CD4-positive, alpha-beta memory T cell (primary cell): ENCODE measurements around the gene C17orf50. TPM values are rescaled to one million over a fixed set of nuclear protein-coding genes. Genes with fewer than 3 reads are reported as not detected.

Source experiments
- CTCF ChIA-PET: fragments of 350-600 bp; sonication (Branson Sonifier 250); formaldehyde crosslinking; loops from one replicate; lab custom pipeline; 2021; ENCODE audit warnings: inconsistent platforms; ENCODE audit not compliant: partially characterized antibody; lab: Charles Lee
- POLR2A ChIA-PET: fragments of 350-600 bp; sonication (Branson Sonifier 250); formaldehyde crosslinking; loops from one replicate; lab custom pipeline; 2021; ENCODE audit not compliant: partially characterized antibody; lab: Charles Lee
- DNase-seq, 5 donors: peaks; one replicate each; pipeline versions ENCODE4 v3.0.0 to v3.0.0-alpha.2; 2020 to 2022; ENCODE audit warnings: mixed read lengths in 1 of 5
- H3K27ac ChIP-seq: one replicate; pipeline ENCODE4 v1.7.0; 2013; ENCODE audit warnings: low read depth, low read length
- H3K27me3 ChIP-seq: 2 replicates; pipeline ENCODE4 v1.7.0; 2013; ENCODE audit warnings: mild to moderate bottlenecking, low read length, moderate library complexity; ENCODE audit not compliant: insufficient read depth
- H3K36me3 ChIP-seq: 2 replicates; pipeline ENCODE4 v1.7.0; 2013; ENCODE audit warnings: mild to moderate bottlenecking, low read length, moderate library complexity; ENCODE audit not compliant: insufficient read depth
- H3K4me1 ChIP-seq: 2 replicates; pipeline ENCODE4 v1.7.0; 2013; ENCODE audit warnings: mild to moderate bottlenecking, low read length, moderate library complexity; ENCODE audit not compliant: insufficient read depth
- H3K4me3 ChIP-seq, 2 donors: one replicate each; pipeline ENCODE4 v1.7.0; 2013; ENCODE audit warnings: low read length in 2 of 2, mild to moderate bottlenecking in 1 of 2
- H3K9me3 ChIP-seq, 2 donors: one replicate each; pipeline ENCODE4 v1.7.0; 2013; ENCODE audit warnings: low read length in 2 of 2, control low read depth in 1 of 2; ENCODE audit not compliant: control insufficient read depth in 1 of 2
- H3K27ac Mint-ChIP-seq, 7 donors: one replicate each; pipeline ENCODE4 v1.8.0; 2020 to 2021; ENCODE audit warnings: mixed read lengths in 7 of 7, mild to moderate bottlenecking in 6 of 7, inconsistent platforms in 3 of 7, moderate library complexity in 3 of 7
- H3K27me3 Mint-ChIP-seq, 2 donors: one replicate each; pipeline ENCODE4 v1.8.0; 2020 to 2021; ENCODE audit warnings: mixed read lengths in 2 of 2
- H3K36me3 Mint-ChIP-seq, 2 donors: one replicate each; pipeline ENCODE4 v1.8.0; 2020 to 2021; ENCODE audit warnings: mixed read lengths in 2 of 2, inconsistent platforms in 1 of 2, mild to moderate bottlenecking in 1 of 2
- H3K4me1 Mint-ChIP-seq, 4 donors: one replicate each; pipeline ENCODE4 v1.8.0; 2020 to 2021; ENCODE audit warnings: mixed read lengths in 4 of 4, mild to moderate bottlenecking in 1 of 4
- H3K4me3 Mint-ChIP-seq, 8 donors: one replicate each; pipeline ENCODE4 v1.8.0; 2020 to 2021; ENCODE audit warnings: mixed read lengths in 8 of 8, mild to moderate bottlenecking in 7 of 8, moderate library complexity in 6 of 8, inconsistent platforms in 3 of 8
- H3K9me3 Mint-ChIP-seq, 8 donors: one replicate each; pipeline ENCODE4 v1.8.0; 2020 to 2021; ENCODE audit warnings: mixed read lengths in 8 of 8, mild to moderate bottlenecking in 5 of 8, inconsistent platforms in 3 of 8, moderate library complexity in 1 of 8
- intact Hi-C: fragments of 100-400 bp; cut with micrococcal nuclease; formaldehyde crosslinking; loops from one replicate; pipeline ENCODE4 v1.15.1; 2023
- polyA plus RNA-seq, 2 donors: library from polyadenylated mRNA; unstranded; fragments of 300-500 nt; fragmentation: Illumina TruSeq; gene quantifications; one replicate each; pipeline ENCODE4 v1.2.3, GENCODE V29; 2021
- total RNA-seq, 2 experiments: library from RNA; stranded (reverse); gene quantifications; one replicate each; pipeline ENCODE4 v1.2.3, GENCODE V29; 2021

The C17orf50 gene
- total and polyA plus RNA-seq, 4 experiments from 2014 or later = not detected

DNA sequence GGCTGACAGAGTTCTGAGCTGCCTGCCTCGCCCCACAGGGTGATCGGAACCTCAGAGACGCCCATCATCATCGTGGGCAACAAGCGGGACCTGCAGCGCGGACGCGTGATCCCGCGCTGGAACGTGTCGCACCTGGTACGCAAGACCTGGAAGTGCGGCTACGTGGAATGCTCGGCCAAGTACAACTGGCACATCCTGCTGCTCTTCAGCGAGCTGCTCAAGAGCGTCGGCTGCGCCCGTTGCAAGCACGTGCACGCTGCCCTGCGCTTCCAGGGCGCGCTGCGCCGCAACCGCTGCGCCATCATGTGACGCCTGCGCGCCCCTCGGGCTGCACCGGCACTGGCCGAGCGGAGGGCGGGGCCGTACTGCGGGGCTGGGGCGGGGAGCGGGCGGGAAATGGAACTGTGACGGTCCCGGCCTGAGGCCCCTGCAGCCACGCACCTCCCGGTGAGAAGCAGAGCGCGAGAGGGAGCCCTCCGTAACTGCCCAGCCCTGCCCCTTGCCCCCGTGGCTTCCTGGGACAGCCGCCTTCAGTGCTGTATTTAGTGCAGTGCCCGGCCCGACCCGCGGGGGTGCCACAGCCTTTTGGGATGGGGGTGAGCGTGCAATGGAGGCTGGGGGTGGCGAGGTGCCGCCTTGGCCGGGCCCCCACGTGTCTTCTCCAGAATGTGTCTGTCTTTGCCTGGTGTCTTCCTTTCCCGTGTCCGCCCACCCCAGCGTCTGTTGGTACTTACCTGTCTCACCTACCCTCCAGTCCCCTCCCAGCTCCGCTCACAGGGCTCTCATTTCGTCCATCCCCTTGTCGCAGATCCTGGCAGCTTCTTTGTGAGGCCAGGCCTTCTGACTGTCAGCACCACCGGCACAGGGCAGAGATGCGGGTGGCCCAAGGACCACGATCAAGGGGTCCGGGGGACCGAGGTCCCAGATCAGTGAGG lies 19.4 kb upstream of the C17orf50 start:
- ChIA-PET POLR2A (no interaction called here), CTCF (interaction anchor here (1.1 to 1.9 kb wide), 2 partner anchors 22 to 570 kb away, joined by 4 to 6 read pairs; no protein-coding TSS in a partner anchor)
- H3K36me3 ChIP-seq = no peaks in the 10 kb centered on the region
- Mint-ChIP-seq H3K36me3 (no peaks in the 10 kb centered on the region), H3K4me3 (peak overlapping the region; percentile 15 to 85 (median 52)), H3K27me3 (peaks cover 17 to 33% of the 10 kb centered on the region in 2 donors), H3K9me3 (no peaks in the 10 kb centered on the region), H3K4me1 (peaks cover 3 to 16% (median 10%) of the 10 kb centered on the region in 4 donors), H3K27ac (no peak overlapping the region)
- intact Hi-C loops = no loop called here
- peak in 1 of 5 donors; percentile 10 for DNase-seq
- H3K27ac ChIP-seq = no peak overlapping the region
- H3K27me3 ChIP-seq = no peaks in the 10 kb centered on the region
- H3K4me1 ChIP-seq = no peaks in the 10 kb centered on the region
- no peak overlapping the region for H3K4me3 ChIP-seq
- no peaks in the 10 kb centered on the region for H3K9me3 ChIP-seq

DNA sequence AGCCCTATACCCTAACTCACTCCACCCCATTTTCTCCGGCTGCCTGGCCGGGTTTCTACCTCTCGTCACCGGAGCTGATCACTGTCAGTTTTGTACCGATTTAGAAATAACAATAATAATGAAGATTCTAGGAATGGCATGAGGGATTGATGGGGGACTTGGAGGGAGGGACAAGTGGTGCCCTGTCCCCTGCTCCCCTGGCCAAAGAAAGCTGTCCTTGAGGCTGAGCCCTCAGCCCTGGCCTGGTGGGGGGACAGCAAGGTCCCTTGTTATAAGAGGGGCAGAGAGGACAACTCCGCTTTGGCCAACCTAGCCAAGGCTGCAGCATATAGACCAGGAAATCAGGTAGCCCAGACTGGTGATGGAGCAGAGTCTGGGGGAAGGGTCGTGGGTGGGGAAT lies 18.2 kb upstream of the C17orf50 start:
- no peaks in the 10 kb centered on the region for H3K36me3 ChIP-seq
- no peak for DNase-seq
- Mint-ChIP-seq H3K36me3 (no peaks in the 10 kb centered on the region), H3K27me3 (peaks cover 19 to 35% of the 10 kb centered on the region in 2 donors), H3K9me3 (no peaks in the 10 kb centered on the region), H3K27ac (no peak overlapping the region), H3K4me3 (peak overlapping the region in 2 of 8 donors; percentile 20 to 39), H3K4me1 (peaks cover 3 to 16% (median 10%) of the 10 kb centered on the region in 4 donors)
- ChIA-PET POLR2A (no interaction called here), CTCF (interaction anchor here (1.1 kb wide), 1 partner anchor 572 kb away, joined by 4 read pairs; no protein-coding TSS in a partner anchor)
- H3K27ac ChIP-seq = no peak overlapping the region
- H3K4me1 ChIP-seq = no peaks in the 10 kb centered on the region
- intact Hi-C loops = no loop called here
- no peak overlapping the region for H3K4me3 ChIP-seq
- H3K9me3 ChIP-seq = no peaks in the 10 kb centered on the region
- no peaks in the 10 kb centered on the region for H3K27me3 ChIP-seq

DNA sequence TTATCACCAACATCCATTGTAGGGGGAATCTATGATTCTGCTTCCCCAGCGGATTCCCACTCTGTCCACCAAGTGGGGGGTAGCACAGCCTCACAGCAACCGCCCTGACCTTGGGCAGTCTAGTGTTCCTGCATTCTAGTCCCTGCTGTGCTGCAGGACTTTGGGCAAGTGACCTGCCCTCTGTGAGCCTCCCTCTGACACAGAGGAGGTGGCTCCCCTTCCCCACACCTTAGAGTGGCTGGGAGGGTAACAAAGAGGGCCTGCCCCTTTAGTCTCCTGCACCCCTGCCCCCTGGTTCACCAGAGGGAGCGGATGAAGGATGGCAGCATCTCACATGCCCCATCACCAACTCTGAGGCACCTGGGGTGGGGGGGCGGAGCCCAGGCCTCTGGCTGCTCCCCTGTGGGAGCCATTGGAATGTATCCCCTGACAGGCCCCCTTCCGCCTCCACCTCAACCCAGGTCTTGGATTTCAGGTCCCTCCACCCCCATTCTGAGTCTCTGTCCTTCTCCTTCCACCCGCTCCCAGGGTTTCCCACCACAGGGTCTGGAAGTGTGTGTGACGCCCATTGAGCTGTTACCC lies 17.7 kb upstream of the C17orf50 start:
- H3K4me3 Mint-ChIP-seq = no peak overlapping the region
- H3K27me3 Mint-ChIP-seq = peaks cover 20 to 37% of the 10 kb centered on the region in 2 donors
- ChIA-PET CTCF (interaction anchor here (1.6 to 1.8 kb wide), 2 partner anchors 12 to 130 kb away, joined by 4 to 5 read pairs; partner anchors contain the start of gene RASL10B), POLR2A (no interaction called here)
- H3K9me3 ChIP-seq = no peaks in the 10 kb centered on the region
- H3K36me3 Mint-ChIP-seq = no peaks in the 10 kb centered on the region
- intact Hi-C loops = no loop called here
- H3K27me3 ChIP-seq = peaks cover 3% of the 10 kb centered on the region
- H3K27ac Mint-ChIP-seq = no peak overlapping the region
- no peak overlapping the region for H3K27ac ChIP-seq
- peaks cover 3 to 16% (median 10%) of the 10 kb centered on the region in 4 donors for H3K4me1 Mint-ChIP-seq
- H3K36me3 ChIP-seq = no peaks in the 10 kb centered on the region
- no peaks in the 10 kb centered on the region for H3K4me1 ChIP-seq
- no peak for DNase-seq
- H3K9me3 Mint-ChIP-seq = no peaks in the 10 kb centered on the region
- H3K4me3 ChIP-seq = no peak overlapping the region

DNA sequence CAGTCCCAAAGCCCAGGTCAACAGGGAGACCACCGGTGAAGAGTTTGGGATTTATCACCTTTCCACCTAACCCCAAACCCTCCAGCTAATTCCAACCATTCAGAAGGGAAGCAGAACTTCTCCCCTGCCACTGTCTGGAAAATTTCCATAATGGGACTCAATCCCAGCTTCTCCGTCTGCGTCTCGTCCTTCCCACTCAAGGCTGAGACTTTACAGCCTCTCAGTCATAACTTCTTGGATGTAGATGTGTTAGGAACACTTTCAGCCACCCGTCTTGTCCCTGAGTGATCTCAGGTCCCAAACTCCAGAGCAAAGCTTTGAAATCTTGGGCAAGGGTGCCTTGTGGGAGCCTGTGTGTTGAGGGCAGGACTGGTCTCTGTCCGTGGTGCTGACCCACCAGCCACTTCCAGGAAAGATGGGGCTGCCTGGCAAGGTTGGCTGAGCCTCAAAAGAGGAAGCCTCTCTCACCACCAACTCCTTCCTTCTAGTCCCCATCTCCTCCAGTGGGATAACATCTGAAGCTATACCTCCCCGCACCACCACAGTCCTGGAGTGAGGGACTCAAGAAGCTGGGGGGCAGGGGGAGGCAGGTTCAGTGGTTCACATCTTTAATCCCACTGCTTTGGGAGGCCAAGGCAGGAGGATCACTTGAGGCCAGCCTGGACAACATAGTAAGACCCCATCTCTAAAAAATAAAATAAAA lies 16.9 kb upstream of the C17orf50 start:
- no peak overlapping the region for H3K27ac Mint-ChIP-seq
- intact Hi-C loops = no loop called here
- CTCF ChIA-PET = interaction anchor here (0.8 to 1.8 kb wide), 4 partner anchors 12 to 600 kb away, joined by 3 to 5 read pairs (median 4); partner anchors contain the start of gene RASL10B
- peaks cover 20 to 37% of the 10 kb centered on the region in 2 donors for H3K27me3 Mint-ChIP-seq
- Histone ChIP-seq H3K36me3 (no peaks in the 10 kb centered on the region), H3K9me3 (no peaks in the 10 kb centered on the region), H3K27ac (no peak overlapping the region), H3K4me1 (no peaks in the 10 kb centered on the region), H3K27me3 (peaks cover 10% of the 10 kb centered on the region), H3K4me3 (no peak overlapping the region)
- H3K4me1 Mint-ChIP-seq = peaks cover 3 to 16% (median 10%) of the 10 kb centered on the region in 4 donors
- POLR2A ChIA-PET = interaction anchor here (0.6 kb wide), 1 partner anchor 694 kb away, joined by 4 read pairs; no protein-coding TSS in a partner anchor
- no peak overlapping the region for H3K4me3 Mint-ChIP-seq
- no peaks in the 10 kb centered on the region for H3K9me3 Mint-ChIP-seq
- no peak for DNase-seq
- H3K36me3 Mint-ChIP-seq = no peaks in the 10 kb centered on the region

DNA sequence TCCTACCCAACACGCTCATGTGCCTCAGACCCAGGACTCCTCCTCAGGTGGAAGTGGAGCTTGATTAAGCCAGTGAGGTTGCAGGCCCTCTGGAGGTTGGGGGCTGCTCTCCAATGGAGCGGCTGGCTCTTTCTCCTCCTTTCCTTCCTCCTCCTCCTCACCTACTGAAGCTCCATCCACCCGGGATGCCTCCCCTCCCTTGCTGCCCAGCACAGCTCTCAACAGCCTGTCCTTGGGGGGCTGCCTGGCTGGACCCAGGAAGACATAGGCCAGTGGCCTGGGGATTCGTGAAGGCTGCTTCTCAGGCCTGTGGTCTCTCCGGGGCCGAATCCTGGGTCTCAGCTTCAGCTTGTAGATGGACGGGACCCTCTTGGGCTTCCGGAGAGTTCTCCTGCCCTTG lies 15.9 kb upstream of the C17orf50 start:
- Histone ChIP-seq H3K9me3 (no peaks in the 10 kb centered on the region), H3K4me3 (no peak overlapping the region), H3K27me3 (peaks cover 20% of the 10 kb centered on the region), H3K27ac (no peak overlapping the region), H3K4me1 (no peaks in the 10 kb centered on the region), H3K36me3 (no peaks in the 10 kb centered on the region)
- Mint-ChIP-seq H3K27ac (no peak overlapping the region), H3K27me3 (peaks cover 21 to 41% of the 10 kb centered on the region in 2 donors), H3K4me1 (peaks cover 4 to 20% (median 7%) of the 10 kb centered on the region in 4 donors), H3K9me3 (no peaks in the 10 kb centered on the region), H3K36me3 (no peaks in the 10 kb centered on the region), H3K4me3 (no peak overlapping the region)
- CTCF ChIA-PET = interaction anchor here (0.8 to 6.7 kb wide), 6 partner anchors 12 to 603 kb away, joined by 3 to 61 read pairs (median 5); partner anchors contain the start of gene NLE1
- POLR2A ChIA-PET = interaction anchor here (0.6 kb wide), 1 partner anchor 695 kb away, joined by 4 read pairs; no protein-coding TSS in a partner anchor
- intact Hi-C loops = loop anchor here (5.0 kb wide), 1 partner anchor 208 kb away; the partner anchor contains the start of gene SLFN12L
- no peak for DNase-seq

DNA sequence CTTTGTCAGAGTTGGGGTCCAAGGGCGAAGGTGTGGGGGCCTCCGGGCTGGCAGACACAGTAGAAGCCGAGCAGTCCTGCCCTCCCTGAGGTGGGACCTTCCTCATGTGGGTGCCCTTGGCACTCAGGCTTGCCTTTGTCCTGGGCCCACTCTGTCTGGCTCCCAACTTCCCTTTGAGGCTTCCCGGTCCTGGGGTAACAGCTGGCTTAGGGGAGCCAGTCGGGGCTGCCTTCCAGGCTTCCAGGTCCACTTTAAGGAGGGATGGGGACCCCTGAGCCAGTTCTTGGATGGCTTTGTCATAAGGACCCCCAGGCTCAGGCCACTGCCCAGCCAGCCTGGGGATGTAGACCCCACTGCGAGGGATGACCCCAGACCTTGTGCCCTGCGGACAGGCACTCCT lies 15.4 kb upstream of the C17orf50 start:
- H3K27ac ChIP-seq = no peak overlapping the region
- DNase-seq = no peak
- H3K4me3 Mint-ChIP-seq = no peak overlapping the region
- no peaks in the 10 kb centered on the region for H3K9me3 ChIP-seq
- H3K27me3 ChIP-seq = peaks cover 20% of the 10 kb centered on the region
- no peak overlapping the region for H3K27ac Mint-ChIP-seq
- no peaks in the 10 kb centered on the region for H3K36me3 Mint-ChIP-seq
- H3K4me3 ChIP-seq = no peak overlapping the region
- H3K36me3 ChIP-seq = no peaks in the 10 kb centered on the region
- CTCF ChIA-PET = interaction anchor here (0.8 to 6.7 kb wide), 5 partner anchors 12 to 604 kb away, joined by 3 to 61 read pairs (median 5); partner anchors contain the start of gene NLE1
- H3K4me1 Mint-ChIP-seq = peaks cover 4 to 22% (median 6%) of the 10 kb centered on the region in 4 donors
- intact Hi-C loops = loop anchor here (5.0 kb wide), 1 partner anchor 208 kb away; the partner anchor contains the start of gene SLFN12L
- no peaks in the 10 kb centered on the region for H3K9me3 Mint-ChIP-seq
- no peaks in the 10 kb centered on the region for H3K4me1 ChIP-seq
- peaks cover 23 to 39% of the 10 kb centered on the region in 2 donors for H3K27me3 Mint-ChIP-seq
- POLR2A ChIA-PET = no interaction called here
